WTC11 (cell line): ENCODE data around the gene STAU1.
A peak's percentile ranks its signal among the peaks of the same experiment; 100 is the strongest.

ENCODE experiments used
- ZNF121 ChIP-seq: sonication (generic); formaldehyde crosslinking; IDR thresholded peaks from 2 replicates; pipeline ENCODE4 v1.8.0; 2023; ENCODE audit warnings: missing genetic modification reagents
- ZNF219 ChIP-seq: sonication (generic); formaldehyde crosslinking; IDR thresholded peaks from 2 replicates; pipeline ENCODE4 v1.8.0; 2023; ENCODE audit warnings: missing genetic modification reagents, mild to moderate bottlenecking, borderline replicate concordance

DNA sequence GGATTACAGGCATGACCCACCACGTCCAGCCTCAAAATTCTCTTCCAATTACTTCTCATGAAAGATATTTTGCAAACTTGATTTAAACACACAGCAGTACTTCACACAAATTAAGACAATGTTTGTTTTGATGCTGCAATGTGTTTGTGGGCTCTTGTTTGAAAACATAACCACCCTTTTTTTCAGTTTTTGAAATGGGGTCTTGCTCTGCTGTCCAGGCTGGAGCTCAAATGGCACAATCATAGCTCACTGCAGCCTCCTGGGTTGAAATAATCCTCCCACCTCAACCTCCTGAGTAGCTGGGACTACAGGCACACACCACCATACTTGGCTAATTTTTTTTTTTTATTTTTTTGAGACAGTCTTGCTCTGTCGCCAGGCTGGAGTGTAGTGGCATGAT lies 31.0 kb downstream of the STAU1 start:
- peak; percentile 36; the same call in 1 of the 2 replicates for TF ChIP-seq ZNF121 (CRISPR knock-in tag)
- no peak for TF ChIP-seq ZNF219
